Measurements from ENCODE around the gene NAV2.

- TF ChIP-seq CSDC2 (CRISPR knock-in tag; IDR thresholded peaks at IDR 0.05) = no peak
- no peak for TF ChIP-seq ZNF565 (CRISPR knock-in tag; conservative IDR thresholded peaks at IDR 0.05; ENCODE audit: low read depth)
- TF ChIP-seq, protein P1, sequence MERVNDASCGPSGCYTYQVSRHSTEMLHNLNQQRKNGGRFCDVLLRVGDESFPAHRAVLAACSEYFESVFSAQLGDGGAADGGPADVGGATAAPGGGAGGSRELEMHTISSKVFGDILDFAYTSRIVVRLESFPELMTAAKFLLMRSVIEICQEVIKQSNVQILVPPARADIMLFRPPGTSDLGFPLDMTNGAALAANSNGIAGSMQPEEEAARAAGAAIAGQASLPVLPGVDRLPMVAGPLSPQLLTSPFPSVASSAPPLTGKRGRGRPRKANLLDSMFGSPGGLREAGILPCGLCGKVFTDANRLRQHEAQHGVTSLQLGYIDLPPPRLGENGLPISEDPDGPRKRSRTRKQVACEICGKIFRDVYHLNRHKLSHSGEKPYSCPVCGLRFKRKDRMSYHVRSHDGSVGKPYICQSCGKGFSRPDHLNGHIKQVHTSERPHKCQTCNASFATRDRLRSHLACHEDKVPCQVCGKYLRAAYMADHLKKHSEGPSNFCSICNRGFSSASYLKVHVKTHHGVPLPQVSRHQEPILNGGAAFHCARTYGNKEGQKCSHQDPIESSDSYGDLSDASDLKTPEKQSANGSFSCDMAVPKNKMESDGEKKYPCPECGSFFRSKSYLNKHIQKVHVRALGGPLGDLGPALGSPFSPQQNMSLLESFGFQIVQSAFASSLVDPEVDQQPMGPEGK (CRISPR knock-in tag; IDR thresholded peaks at IDR 0.05; ENCODE audit: borderline replicate concordance) = no peak
- TF ChIP-seq RARB (CRISPR knock-in tag; IDR thresholded peaks at IDR 0.05) = no peak
- no peak for TF ChIP-seq ISL1 (CRISPR knock-in tag; IDR thresholded peaks at IDR 0.05)
- no peak for TF ChIP-seq ZFP3 (CRISPR knock-in tag; IDR thresholded peaks at IDR 0.05)
- TF ChIP-seq ZFP30 (CRISPR knock-in tag; IDR thresholded peaks at IDR 0.05) = no peak
- TF ChIP-seq, protein P2, sequence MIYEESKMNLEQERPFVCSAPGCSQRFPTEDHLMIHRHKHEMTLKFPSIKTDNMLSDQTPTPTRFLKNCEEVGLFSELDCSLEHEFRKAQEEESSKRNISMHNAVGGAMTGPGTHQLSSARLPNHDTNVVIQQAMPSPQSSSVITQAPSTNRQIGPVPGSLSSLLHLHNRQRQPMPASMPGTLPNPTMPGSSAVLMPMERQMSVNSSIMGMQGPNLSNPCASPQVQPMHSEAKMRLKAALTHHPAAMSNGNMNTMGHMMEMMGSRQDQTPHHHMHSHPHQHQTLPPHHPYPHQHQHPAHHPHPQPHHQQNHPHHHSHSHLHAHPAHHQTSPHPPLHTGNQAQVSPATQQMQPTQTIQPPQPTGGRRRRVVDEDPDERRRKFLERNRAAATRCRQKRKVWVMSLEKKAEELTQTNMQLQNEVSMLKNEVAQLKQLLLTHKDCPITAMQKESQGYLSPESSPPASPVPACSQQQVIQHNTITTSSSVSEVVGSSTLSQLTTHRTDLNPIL (CRISPR knock-in tag; IDR thresholded peaks at IDR 0.05; ENCODE audit: low read depth) = no peak
- no peak for TF ChIP-seq OSR1 (CRISPR knock-in tag; IDR thresholded peaks at IDR 0.05)
- no peak for TF ChIP-seq TSHZ2 (CRISPR knock-in tag; IDR thresholded peaks at IDR 0.05)
- no peak for TF ChIP-seq PPARA (CRISPR knock-in tag; IDR thresholded peaks at IDR 0.05; ENCODE audit: borderline replicate concordance)
- TF ChIP-seq ZC3H10 (CRISPR knock-in tag; IDR thresholded peaks at IDR 0.05) = no peak
- TF ChIP-seq SNAI2 (CRISPR knock-in tag; IDR thresholded peaks at IDR 0.05) = no peak
Measured at GRCh38 chr11:19663206-19663605, 49.4 kb upstream of the NAV2 start.

Data from SK-N-SH treated with all-trans-retinoic acid at 6 μM for 48 hours (cell line).